Neutrophil (primary cell): Measurements from ENCODE around the gene CTRL.
"Not testable (repeated sequence)": the region's sequence is repeated elsewhere in the genome, so short reads cannot be mapped to it uniquely, and the experiment has no call there.

Experiments
- H3K27ac ChIP-seq: fragments of 200-600 bp; sonication (generic); 2 replicates; pipeline ENCODE4 v1.5.1; 2016; ENCODE audit warnings: mild to moderate bottlenecking, moderate library complexity
- H3K27me3 ChIP-seq: fragments of 200-600 bp; sonication (generic); 2 replicates; pipeline ENCODE4 v1.6.0; 2016; ENCODE audit warnings: mild to moderate bottlenecking
- H3K36me3 ChIP-seq: fragments of 200-600 bp; sonication (generic); 2 replicates; pipeline ENCODE4 v1.5.1; 2017
- H3K4me1 ChIP-seq, 2 experiments: fragments of 200-600 bp in 1 of 2; sonication (generic) in 1 of 2; 1 replicate in 1 of 2; 2 replicates in 1 of 2; pipeline versions ENCODE4 v1.5.1 to v1.6.1; 2013 to 2016; ENCODE audit warnings: low read depth in 1 of 2, low read length in 1 of 2, mild to moderate bottlenecking in 1 of 2, moderate library complexity in 1 of 2; ENCODE audit not compliant: control insufficient read depth in 1 of 2, insufficient read depth in 1 of 2
- H3K4me3 ChIP-seq, 2 experiments: fragments of 200-600 bp in 1 of 2; sonication (generic) in 1 of 2; 1 replicate in 1 of 2; 2 replicates in 1 of 2; pipeline ENCODE4 v1.5.1; 2013 to 2016; ENCODE audit warnings: low read depth in 1 of 2, low read length in 1 of 2, mild to moderate bottlenecking in 1 of 2, moderate library complexity in 1 of 2
- H3K9me3 ChIP-seq: fragments of 200-600 bp; sonication (generic); 2 replicates; pipeline ENCODE4 v1.5.1; 2016
- TF ChIP-seq, protein P1 (sequence below): fragments of 200-600 bp; sonication (generic); IDR thresholded peaks from 2 replicates; pipeline ENCODE4 v1.5.1; 2016; ENCODE audit warnings: antibody characterized with exemption

CTRL gene

DNA sequence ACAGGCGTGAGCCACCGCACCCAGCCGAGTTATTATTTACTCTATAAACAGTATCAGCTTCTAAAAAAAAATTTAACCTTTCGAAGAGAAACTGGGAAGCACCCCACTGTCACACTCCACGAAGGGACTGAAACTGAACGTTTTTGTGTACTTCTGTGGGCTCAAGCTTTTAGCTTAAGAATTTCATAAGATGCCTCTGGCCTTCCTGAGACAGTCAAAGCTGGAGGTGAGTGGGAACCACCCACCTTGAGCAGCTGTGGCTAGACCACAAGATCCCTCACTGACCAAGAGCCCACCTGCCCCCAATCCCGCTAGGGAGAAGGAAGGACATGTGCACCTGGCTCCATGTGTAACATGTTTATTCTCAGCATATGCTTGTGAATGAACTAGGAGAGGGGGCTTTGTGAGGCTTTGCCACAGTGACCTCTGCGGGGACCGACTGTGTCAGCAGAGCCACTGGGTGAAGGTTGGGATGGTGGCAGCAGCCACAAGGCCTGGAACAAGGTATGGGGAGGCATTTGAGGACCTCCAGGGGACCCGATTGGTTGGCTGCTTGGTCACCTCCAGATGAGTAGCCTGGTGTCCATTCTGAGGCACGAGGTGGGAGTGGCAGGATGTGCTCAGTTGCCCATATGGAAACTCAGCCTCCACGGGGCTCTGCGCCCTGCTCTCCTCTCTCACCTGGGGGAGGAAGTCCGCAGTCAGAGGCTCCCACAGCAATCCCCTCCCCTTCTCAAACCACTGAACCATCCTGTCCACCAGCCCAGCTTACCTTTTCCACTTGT is 43.9 kb upstream of the CTRL start:
- H3K36me3 ChIP-seq = peaks cover 8% of the 10 kb centered on the region
- H3K9me3 ChIP-seq = no peaks in the 10 kb centered on the region
- TF ChIP-seq, protein P1, sequence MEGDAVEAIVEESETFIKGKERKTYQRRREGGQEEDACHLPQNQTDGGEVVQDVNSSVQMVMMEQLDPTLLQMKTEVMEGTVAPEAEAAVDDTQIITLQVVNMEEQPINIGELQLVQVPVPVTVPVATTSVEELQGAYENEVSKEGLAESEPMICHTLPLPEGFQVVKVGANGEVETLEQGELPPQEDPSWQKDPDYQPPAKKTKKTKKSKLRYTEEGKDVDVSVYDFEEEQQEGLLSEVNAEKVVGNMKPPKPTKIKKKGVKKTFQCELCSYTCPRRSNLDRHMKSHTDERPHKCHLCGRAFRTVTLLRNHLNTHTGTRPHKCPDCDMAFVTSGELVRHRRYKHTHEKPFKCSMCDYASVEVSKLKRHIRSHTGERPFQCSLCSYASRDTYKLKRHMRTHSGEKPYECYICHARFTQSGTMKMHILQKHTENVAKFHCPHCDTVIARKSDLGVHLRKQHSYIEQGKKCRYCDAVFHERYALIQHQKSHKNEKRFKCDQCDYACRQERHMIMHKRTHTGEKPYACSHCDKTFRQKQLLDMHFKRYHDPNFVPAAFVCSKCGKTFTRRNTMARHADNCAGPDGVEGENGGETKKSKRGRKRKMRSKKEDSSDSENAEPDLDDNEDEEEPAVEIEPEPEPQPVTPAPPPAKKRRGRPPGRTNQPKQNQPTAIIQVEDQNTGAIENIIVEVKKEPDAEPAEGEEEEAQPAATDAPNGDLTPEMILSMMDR = no peak
- no peaks in the 10 kb centered on the region for H3K4me1 ChIP-seq
- peaks cover 1% of the 10 kb centered on the region for H3K27me3 ChIP-seq
- no peak overlapping the region for H3K27ac ChIP-seq
- no peak overlapping the region for H3K4me3 ChIP-seq

DNA sequence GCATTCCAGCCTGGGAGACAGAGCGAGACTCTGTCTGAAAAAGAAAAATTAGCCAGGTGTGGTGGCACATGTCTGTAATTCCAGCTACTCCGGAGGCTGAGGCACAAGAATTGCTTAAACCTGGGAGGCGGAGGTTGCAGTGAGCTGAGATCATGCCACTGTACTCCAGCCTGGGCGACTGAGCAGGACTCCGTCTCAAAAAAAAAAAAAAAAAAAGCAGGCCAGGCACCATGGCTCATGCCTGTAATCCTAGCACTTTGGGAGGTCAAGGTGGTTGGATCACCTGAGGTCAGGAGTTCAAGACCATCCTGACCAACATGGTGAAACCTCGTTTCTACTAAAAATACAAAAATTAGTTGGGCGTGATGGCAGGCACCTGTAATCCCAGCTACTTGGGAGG is 40.6 kb upstream of the CTRL start:
- H3K36me3 ChIP-seq = not testable (repeated sequence)

DNA sequence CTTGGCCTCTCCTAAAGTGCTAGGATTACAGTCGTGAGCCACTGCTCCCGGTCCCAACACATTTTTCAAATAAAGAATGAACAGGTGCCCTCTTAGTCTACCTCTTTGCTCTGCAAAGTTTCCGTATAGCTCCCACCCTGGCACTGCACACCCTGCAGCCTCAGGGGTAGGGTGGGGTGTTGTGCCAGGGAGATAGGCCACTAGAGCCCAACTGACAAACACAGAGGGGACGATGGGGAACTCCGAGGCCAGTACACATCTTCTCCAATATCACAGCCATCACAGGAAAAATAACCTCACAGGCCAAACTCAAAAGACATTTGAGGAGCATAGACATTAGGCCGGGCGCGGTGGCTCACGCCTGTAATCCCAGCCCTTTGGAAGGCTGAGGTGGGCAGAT is 39.4 kb upstream of the CTRL start:
- TF ChIP-seq, protein P1 = no peak
- H3K27ac ChIP-seq = no peak overlapping the region
- peaks cover 20% of the 10 kb centered on the region in 2 experiments for H3K4me1 ChIP-seq
- peaks cover 3% of the 10 kb centered on the region for H3K36me3 ChIP-seq
- H3K27me3 ChIP-seq = peaks cover 37% of the 10 kb centered on the region
- H3K4me3 ChIP-seq = no peak overlapping the region
- H3K9me3 ChIP-seq = no peaks in the 10 kb centered on the region

More for the DNA sequence above, 40.6 kb upstream of the CTRL start:
- not testable (repeated sequence) for H3K27ac ChIP-seq, H3K4me3 ChIP-seq, H3K9me3 ChIP-seq
- H3K27me3 ChIP-seq = peaks cover 26% of the 10 kb centered on the region
- H3K4me1 ChIP-seq = peaks cover 11 to 14% of the 10 kb centered on the region in 2 experiments

DNA sequence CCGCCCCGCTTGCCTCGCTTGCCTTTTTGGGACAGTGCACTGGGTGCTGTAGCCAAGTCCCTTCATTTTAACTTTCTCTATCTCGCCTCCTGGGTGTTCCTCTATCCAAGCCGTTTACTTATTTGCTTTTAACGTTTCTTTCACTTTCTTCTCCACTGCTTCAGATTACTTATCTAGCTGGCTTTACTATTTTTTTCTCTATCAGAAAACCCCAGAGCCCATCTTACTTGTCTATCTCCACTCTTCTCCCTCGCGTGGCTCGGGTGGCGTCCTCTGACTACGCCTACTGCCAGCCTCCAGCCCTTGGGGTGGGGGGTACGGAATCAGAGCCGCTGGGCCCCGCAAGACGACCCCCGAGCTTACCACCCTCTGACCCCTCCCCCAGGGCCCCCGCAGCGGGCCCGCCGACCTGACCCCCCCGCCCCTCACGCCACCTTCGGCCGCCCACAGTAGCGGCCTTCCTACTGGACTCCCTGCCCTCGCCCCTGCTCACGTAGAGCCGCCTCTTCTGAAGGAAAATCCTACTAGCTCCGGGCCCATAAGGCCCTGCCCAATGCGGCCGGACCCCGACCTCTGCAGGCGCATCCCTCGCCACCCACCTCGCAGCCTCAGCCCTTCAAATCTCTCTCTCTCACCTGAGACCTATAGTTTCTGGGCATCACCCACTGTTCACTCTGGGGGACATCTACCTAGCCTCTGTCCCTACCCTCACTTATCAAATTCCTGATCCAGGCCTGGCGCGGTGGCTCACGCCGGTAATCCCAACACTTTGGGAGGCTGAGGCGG is 37.8 kb upstream of the CTRL start:
- Histone ChIP-seq H3K4me3 (peak overlapping the region; percentile 74 to 92), H3K9me3 (no peaks in the 10 kb centered on the region), H3K4me1 (peaks cover 20% of the 10 kb centered on the region in 2 experiments), H3K27ac (peak overlapping the region; percentile 60), H3K36me3 (no peaks in the 10 kb centered on the region), H3K27me3 (peaks cover 37% of the 10 kb centered on the region)
- TF ChIP-seq, protein P1 = no peak

DNA sequence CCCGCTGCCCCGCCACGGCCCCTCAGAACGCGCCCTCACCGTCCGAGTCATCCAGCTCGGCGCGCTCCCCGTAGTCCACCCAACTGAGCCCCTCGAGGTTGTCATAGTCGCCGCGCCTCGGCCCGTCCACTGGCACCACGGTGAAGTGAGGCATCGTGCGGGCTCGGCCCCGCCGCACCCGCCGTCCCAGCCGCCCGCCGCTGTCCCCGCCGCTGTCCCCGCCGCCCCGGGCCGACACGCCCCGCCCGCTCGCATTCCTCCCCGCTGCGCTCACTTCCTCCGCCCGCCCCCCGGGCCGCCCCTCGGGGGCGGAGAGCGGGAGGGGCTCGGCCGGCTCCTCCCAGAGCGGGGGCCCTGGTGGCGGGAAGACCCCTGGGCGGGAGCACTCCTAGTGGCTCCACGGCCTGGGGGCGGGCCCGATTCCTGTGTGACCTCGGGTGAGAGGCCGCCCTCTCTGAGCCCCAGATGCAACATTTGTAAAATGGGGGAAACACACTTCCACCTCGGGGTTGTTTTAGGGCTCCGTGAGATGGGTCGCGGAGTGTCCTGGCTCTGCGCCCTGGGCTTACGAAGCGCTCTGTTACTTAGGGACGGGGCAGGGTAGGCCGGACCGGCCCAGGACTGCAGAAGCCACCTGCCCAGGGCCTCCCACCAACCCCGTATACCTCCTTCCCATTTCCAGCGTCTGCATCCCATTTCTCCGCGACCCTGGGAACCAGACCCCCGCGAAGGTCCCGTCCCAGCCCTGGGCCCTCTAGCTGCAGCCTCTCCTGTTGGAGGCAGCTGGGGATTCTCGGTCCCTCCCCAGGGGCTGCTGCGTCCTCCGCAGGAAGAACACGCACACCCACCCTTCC is 37.0 kb upstream of the CTRL start, which contains the start of gene SLC12A4:
TSS of gene SLC12A4 (minus strand) at position 238 of the 854 bp plus-strand sequence. CDS start at position 154, 84 bp downstream.
- no peaks in the 10 kb centered on the region for H3K36me3 ChIP-seq
- H3K9me3 ChIP-seq = no peaks in the 10 kb centered on the region
- peaks cover 20% of the 10 kb centered on the region in 2 experiments for H3K4me1 ChIP-seq
- peak within 1 kb of the TSS; percentile 74 to 92 for H3K4me3 ChIP-seq
- peaks cover 37% of the 10 kb centered on the region for H3K27me3 ChIP-seq
- TF ChIP-seq, protein P1 = no peak
- H3K27ac ChIP-seq = peak within 1 kb of the TSS; percentile 60
